ENCODE measurements around the gene USP21.

The USP21 gene

DNA sequence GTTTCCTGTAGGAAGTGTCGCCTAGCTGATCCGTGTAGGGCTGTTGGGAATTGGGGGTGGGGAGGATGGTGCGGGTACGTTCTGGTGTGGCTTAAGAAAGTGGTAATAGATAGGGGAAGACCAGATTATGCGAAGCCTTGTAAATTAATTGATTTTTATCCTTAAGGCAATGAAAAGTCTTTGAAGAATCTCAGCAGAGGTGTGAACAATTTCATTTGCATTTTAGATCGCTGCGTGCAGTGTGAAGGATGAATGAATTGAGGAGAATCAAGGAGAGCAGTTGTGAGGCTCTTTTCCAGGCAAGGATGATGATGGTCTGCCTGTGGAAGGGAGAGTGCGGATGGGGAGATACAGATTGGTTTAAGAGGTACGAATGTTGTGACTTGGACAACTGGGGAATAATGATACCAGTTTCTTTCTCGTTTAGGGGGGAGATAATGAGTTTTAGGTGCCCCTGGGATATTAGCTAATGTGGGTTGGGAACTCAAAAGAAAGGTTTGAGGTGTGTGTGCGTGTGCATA lies 26.0 kb upstream of the USP21 start:
- no peak for DNase-seq (ENCODE audit: low spot score)

DNA sequence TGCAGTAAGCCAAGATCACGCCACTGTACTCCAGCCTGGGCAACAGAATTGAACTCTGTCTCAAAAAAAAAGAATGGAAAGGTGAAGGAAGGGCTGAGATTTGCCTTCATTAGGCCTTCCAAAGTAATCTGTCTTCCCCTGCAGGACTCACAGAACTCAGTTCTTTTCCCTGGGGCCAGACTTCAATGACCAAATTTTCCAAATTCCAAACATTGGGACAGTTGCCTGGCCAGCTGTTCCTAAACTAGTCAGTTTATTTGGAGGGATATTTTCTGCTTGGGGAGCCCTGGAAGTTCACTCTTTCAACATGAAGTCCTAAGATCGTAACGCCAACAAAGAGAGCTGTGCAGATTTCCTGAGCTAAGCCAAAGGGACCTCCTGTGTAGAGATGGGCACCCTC lies 21.4 kb upstream of the USP21 start:
- no peak for DNase-seq (ENCODE audit: low spot score)

DNA sequence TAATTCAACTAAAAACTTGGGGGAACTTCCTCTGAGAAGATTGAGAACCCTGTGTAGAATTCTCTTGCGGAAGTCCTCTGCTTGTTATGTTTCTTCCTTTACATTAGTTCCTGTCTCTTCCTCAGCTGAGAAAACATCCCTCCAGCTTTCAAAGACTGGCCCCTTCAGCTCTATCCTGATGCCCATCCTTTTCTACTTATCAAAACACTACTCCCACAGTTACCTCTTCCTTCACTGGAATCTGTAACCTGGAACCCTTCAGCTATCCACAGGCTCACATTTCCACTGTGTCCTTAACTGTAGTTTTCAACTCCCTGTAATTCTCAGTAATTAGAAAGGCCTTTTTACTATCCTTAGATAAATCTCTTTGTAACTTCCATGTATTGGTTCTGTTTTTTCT lies 20.9 kb upstream of the USP21 start:
- DNase-seq (ENCODE audit: low spot score) = no peak

DNA sequence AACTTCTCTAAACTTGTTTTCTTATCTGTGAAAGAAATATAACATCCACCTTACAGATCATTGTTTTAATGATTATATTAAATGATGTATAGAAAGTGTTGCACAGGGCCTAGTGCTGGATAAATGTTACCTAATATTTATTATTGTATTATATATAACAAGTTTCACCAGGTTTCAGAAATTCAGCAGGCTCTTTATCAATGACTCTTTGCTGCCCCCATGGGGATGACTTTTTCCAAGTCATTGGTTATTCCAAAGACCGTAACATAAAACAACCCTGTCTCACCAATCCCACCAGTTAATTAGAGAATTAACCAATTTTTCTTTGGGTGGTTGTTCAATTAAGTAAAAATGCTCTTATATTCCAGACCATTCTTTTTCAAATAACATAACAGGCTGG lies 19.5 kb upstream of the USP21 start:
- DNase-seq (ENCODE audit: low spot score) = peak; percentile 64

DNA sequence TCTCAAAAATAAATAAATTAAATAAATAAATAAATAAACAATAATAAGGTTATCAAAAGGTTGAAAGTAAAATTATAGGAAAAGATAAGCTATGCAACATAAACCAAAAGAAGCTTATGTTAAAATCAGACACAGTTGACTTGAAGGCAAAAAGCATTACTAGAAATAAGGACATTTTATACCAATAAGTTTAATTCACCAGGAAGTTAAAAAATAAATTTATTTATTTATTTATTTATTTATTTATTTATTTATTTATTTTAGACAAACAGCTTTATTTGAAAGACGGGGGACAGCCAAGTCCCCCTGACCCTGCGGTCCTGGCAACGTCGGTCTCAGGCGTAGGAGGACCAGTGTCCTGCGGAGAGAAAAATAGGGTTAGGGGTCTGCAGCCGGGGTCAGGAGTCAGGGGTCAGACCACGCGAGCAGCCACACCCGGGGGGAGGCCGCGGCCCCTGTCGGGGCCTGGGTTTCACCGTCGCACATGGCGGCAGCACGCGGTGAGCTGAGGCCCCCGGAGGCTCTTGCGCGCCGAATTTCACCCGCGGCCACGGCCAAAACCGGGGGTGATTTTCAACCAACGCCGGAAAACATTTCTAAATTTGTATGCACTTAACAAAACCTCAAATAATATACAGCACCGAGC lies 18.4 kb upstream of the USP21 start:
- no peak for DNase-seq (ENCODE audit: low spot score)

DNA sequence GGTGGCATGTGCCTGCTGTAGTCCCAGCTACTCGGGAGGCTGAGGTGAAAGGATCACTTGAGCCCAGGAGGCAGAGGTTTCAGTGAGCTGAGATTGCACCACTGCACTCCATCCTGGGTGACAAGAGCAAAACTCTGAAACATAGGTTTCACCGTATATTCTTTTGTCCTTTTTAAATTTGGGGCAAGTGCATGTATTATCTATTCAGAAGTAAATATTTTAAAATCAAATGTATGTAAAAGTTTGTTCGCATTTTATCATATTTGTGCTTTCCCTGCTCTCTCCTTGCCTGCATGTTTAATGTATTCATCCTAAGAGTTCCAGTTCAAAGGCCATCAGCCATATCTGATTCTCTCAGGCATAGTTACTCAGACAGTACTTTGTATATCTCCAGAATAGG lies 13.5 kb upstream of the USP21 start:
- no peak for DNase-seq (ENCODE audit: low spot score)

DNA sequence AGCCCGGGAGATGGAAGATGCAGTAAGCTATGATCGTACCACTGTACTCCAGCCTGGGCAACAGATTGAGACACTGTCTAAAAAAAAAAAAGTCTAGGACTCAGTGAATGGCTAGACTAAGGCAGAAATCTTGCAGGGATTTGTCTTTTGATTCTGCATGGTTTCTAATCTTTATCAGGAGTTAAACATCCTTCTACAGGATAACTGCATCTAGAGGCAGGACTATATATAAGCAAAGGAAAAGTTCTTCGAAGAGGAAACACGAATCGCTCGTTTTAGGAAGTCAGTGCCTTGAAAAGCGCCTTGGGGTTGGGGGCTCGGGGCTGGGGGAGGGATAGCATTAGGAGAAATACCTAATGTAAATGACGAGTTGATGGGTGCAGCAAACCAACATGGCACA lies 6.1 kb upstream of the USP21 start:
- DNase-seq (ENCODE audit: low spot score) = no peak

DNA sequence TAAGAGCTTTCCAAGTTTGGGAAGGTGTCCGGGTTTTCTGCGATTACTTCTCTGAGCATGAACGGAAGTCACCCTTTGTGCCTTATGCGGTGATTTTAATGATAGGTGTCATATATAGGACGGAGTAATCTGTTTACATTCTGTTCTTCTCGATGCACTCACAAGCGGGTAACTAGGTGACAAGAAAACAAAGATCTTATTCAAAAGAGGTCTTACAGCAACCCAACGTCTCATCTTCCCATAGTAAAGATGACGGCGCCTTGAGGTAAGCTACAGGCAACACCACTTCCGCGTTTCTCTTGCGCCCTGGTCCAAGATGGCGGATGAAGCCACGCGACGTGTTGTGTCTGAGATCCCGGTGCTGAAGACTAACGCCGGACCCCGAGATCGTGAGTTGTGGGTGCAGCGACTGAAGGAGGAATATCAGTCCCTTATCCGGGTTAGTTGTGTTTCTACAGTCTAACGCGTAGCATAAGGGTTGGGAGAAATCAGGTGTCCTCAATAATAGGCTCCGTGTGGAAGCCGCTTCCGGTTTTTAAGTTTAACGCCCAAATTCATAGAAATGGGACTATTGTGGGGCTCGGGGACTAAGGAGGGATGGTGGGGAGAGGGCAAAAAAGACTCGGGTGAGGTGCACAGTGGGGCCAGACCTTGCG lies 5.5 kb upstream of the USP21 start, which contains the start of gene UFC1:
TSS of gene UFC1 (plus strand) at position 297 of the 656 bp plus-strand sequence. CDS start at position 317, 20 bp downstream.
- DNase-seq (ENCODE audit: low spot score) = peak; percentile 85

DNA sequence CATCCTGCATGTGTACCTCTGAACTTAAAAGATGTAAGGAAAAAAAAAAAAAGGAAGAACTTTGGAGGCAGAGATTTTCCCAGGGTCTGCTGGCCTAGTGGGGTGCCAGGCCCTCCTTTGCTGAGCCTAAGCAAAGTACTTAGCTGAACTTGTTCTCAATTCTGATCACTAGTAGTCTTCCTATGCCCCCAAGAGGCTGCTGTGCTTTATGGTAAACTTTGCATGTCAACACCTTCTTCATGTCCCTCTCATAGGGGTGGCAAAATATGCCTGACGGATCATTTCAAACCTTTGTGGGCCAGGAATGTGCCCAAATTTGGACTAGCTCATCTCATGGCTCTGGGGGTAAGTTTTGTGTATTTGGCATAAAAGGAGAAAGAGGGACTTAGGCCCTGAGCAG lies 1.4 kb upstream of the USP21 start:
- no peak for DNase-seq (ENCODE audit: low spot score)

DNA sequence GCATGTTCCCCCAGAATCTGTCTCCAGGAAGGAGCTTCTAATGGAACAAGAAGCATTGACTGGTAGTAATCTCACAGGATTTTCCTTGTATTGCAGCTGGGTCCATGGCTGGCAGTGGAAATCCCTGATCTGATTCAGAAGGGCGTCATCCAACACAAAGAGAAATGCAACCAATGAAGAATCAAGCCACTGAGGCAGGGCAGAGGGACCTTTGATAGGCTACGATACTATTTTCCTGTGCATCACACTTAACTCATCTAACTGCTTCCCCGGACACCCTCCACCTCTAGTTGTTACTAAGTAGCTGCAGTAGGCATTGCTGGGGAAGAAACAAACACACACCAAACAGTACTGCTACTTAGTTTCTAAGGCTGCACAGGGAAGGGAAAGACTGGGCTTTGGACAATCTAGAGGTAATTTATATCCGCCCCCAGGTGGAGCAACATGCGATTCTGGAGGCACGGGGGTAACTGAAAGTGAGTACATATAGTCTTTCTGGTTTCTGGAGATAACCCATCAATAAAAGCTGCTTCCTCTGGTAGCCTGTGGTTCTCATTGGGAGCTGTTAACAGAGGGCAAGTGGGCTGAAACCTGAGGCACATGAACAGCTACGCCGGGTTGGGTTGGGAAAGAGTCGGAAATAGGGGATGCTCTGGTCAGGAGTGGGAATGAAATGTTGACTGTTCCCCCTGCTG lies 837 bp upstream of the USP21 start:
- DNase-seq (ENCODE audit: low spot score) = no peak

DNA sequence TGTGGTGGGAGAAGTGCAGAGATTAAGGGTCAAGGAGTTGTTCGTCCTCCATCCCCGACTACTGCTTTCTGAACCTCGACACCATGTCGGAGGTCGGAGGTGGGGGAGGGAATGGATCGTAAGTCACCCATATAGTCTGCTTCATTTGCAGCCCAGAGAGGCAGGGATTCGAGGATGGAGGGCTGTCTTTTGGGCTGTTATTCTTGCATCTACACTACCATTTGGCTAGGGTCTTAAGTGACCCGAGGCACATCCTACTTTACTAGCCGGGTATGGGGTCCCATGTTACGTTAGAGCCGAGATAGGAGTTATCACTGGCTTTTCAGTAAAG lies 578 bp downstream of the USP21 start:
- no peak for DNase-seq (ENCODE audit: low spot score)

DNA sequence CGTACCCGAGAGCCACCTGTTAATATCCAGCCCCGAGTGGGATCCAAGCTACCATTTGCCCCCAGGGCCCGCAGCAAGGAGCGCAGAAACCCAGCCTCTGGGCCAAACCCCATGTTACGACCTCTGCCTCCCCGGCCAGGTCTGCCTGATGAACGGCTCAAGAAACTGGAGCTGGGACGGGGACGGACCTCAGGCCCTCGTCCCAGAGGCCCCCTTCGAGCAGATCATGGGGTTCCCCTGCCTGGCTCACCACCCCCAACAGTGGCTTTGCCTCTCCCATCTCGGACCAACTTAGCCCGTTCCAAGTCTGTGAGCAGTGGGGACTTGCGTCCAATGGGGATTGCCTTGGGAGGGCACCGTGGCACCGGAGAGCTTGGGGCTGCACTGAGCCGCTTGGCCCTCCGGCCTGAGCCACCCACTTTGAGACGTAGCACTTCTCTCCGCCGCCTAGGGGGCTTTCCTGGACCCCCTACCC lies 1.4 kb downstream of the USP21 start:
- DNase-seq (ENCODE audit: low spot score) = no peak

DNA sequence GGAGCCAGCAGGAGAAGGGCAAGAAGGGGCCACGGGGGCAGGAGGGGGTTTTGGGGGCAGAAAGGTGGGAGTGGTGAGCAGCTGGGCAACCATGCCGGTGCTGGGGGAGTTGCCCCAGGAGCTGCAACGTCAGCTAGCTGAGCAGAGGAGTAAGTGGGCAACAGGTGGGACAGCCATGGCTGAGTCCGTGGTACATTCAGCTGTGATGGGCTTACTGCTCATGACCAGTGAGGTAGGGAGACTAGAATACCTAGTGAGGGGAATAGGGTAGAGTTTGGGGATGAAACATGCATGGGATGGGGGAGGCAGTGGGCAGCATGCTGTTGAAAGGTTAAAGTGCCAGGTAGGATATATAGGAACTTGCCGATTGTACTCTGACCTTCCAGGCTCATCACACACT lies 2.4 kb downstream of the USP21 start:
- no peak for DNase-seq (ENCODE audit: low spot score)

DNA sequence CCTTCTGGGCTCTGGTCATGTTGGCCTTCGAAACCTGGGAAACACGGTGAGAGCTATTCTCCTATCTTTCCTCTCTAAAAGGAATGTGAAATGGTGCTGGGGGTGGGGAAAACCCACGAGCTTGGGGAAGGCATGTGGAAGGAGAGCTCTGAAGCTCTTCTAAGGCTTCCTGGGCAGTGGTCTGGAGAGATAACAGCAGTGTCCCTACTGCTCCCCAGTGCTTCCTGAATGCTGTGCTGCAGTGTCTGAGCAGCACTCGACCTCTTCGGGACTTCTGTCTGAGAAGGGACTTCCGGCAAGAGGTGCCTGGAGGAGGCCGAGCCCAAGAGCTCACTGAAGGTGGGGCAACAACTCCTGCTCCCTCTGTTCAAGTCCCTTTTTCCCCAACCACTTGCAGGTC lies 2.8 kb downstream of the USP21 start:
- DNase-seq (ENCODE audit: low spot score) = no peak

DNA sequence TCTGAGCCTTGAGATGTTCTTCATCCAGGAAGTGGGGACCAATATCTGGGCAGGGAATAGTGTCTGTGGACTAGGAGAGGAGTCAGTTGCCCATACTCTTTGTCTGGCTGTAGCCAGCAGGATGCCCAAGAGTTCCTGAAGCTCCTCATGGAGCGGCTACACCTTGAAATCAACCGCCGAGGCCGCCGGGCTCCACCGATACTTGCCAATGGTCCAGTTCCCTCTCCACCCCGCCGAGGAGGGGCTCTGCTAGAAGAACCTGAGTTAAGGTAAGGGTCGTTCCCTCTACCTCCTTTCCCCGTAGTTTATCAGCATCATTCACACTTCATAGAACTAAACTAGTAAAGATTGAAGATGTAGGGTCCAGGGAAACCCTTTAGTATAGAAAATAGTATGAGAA lies 3.5 kb downstream of the USP21 start:
- DNase-seq (ENCODE audit: low spot score) = no peak

DNA sequence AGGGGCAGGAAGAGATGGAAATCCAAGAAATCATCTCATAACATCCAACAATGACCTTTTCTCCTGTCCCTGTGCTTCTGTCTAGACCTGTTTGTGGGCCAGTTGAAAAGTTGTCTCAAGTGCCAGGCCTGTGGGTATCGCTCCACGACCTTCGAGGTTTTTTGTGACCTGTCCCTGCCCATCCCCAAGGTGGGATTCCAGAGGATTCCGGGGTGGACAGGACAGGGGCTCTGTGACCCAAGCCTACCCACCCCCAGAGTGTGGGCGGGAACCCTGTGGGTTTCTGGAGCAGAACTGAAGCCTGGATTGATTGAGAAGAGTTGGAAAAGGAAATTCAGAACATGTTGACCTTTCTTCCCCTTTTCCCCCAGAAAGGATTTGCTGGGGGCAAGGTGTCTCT lies 4.5 kb downstream of the USP21 start:
- no peak for DNase-seq (ENCODE audit: low spot score)

DNA sequence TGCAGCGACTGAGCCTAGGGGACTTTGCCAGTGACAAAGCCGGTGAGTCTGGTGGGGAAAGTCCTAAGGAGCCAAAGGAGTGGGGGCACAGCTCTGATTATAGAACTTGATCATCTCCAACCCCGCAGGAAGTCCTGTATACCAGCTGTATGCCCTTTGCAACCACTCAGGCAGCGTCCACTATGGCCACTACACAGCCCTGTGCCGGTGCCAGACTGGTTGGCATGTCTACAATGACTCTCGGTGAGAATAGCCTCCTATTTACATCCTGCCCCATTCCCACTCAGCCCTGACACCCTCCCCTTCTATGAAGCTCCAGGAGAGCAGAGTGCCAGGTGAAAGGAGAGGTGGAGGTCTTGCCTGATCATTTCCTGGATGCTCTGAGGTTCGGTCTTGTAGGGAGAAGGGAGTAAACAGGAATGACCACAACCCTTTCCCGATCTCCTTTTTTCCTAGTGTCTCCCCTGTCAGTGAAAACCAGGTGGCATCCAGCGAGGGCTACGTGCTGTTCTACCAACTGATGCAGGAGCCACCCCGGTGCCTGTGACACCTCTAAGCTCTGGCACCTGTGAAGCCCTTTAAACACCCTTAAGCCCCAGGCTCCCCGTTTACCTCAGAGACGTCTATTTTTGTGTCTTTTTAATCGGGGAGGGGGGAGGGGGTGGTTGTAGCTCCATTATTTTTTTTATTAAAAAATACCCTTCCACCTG lies 5.8 kb downstream of the USP21 start:
- DNase-seq (ENCODE audit: low spot score) = no peak

DNA sequence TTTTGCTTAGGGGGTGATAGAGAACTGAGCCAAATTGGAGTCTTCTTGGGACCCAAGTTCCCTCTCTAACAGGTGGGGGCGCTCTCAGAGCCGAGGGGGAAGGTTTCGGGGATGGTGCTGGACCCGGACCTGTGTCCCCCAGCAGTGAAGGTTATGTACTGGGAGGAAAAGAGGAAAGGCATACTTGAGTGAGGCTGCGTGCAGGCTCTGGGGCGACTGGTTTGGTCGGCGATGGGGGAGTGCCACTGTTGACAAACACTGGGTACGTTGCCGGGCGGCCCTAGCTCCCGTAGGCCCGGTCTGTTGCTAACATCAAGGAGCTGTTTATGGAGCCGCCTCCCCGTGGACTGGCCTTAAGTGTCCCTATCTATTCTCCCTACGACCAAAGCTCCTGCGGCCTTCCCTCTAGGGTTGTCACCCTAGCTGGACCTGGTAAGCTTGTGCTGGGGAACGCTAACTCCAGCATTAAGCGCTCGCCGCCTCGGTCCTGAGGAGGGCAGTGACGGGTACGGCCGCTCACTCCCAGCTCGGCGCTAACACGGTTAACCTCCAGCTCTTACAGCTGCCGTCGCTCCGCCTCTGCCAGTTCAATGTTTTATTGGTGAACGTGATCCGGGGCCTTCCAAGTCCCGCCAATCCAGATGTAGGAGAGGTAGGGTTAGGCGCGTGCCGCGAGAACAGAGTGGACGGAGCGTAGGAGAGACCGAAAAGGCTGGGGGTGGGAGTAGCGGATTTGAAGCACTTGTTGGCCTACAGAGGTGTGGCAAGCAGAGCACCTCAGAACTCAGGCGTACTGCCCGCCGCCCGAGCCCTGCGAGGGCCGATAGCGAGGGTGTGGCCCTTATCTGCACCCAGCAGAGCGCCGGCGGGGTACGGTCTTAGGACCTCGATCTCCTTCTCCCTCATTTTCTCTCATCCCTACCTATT lies 6.7 kb downstream of the USP21 start, which contains the start of gene PPOX:
TSS of gene PPOX (plus strand) at position 685 of the 927 bp plus-strand sequence. CDS start 422 bp downstream, outside the sequence.
- peak; percentile 93 for DNase-seq (ENCODE audit: low spot score)

DNA sequence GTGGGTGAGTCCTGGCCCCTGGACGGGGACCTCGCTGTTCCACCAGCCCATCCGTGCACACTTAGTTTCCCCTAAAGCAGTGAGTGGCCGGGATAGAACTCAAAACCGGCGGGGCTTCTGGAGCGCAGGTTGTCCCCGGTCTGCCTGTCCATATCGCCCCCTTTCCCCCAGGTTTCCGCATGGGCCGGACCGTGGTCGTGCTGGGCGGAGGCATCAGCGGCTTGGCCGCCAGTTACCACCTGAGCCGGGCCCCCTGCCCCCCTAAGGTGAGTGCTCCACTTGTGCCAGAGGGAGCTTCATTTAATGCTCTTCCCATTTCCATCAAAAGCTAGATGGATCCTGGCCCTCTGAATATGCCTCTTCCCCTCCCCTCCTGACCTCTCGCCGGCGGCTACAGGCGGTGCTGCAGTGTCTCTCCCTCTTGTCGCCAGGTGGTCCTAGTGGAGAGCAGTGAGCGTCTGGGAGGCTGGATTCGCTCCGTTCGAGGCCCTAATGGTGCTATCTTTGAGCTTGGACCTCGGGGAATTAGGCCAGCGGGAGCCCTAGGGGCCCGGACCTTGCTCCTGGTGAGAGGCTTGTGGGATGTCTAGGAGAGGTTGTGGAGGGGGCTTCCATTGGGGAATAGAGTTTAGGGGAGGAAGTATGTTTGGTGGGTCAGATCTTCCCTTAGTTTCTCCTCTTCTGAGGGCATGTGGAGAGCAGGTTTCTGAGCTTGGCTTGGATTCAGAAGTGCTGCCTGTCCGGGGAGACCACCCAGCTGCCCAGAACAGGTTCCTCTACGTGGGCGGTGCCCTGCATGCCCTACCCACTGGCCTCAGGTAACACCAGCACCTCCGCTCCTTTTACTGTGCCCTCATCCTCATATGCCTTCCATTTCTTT lies 7.6 kb downstream of the USP21 start:
- DNase-seq (ENCODE audit: low spot score) = peak; percentile 7

DNA sequence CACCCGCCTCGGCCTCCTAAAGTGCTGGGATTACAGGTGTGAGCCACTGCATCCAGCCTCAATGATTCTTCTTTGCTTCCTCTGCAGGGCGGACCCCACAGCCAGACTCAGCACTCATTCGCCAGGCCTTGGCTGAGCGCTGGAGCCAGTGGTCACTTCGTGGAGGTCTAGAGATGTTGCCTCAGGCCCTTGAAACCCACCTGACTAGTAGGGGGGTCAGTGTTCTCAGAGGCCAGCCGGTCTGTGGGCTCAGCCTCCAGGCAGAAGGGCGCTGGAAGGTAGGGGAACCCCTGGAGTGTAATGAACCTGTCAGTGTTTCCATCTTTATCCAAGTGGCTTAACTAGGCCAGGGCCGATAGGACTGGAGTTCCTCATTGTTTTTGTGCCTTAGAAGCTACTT lies 9.6 kb downstream of the USP21 start:
- no peak for DNase-seq (ENCODE audit: low spot score)
